Measurements from ENCODE around the gene WDR12. TPM values are rescaled to one million over a fixed set of nuclear protein-coding genes. Genes with fewer than 3 reads are reported as not detected.

The WDR12 gene
- total RNA-seq, 2 experiments from 2014 or later: 144 to 152 TPM

DNA sequence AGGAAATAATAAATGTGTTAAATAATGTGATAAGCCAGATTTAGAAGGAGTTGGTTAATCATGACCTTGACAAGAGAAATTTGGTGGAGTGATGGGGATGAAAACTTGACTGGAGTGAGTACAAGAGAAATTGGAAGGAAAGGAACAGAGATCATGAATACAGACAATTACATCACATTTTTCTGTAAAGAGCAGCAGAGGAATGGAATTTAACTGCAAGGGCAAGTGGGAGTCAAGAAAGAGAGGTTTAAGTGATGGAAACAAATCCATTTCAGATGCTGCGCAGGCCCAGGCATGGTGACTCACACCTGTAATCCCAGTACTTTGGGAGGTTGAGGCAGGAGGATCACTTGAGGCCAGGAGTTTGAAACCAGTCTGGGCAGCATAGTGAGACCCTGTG is 86.6 kb downstream of the WDR12 start:
- ChIA-PET POLR2A (no interaction called here), CTCF (no interaction called here)

Other genes starting within 250 kb of the WDR12 start
- gene ICA1L, start 39.9 kb downstream of the WDR12 start, total RNA-seq: 1 to 10 TPM; 4.1 to 6.6 TPM
- gene CARF, start 602 bp upstream of the WDR12 start, total RNA-seq: 1 to 10 TPM; 3.8 to 3.9 TPM
- gene NBEAL1, start 103.2 kb upstream of the WDR12 start, total RNA-seq: 1 to 10 TPM; 9.8 to 10.0 TPM

All from activated CD8-positive, alpha-beta memory T cell treated with anti-CD3 and anti-CD28 coated beads for 36 hours (primary cell).